Measurements from ENCODE around the gene LRMDA. TPM values are rescaled to one million over a fixed set of nuclear protein-coding genes. Genes with fewer than 3 reads are reported as not detected.

Gene LRMDA
- total and polyA plus RNA-seq, 7 donors, result 1.0 to 5.7 (median 2.5) TPM

DNA sequence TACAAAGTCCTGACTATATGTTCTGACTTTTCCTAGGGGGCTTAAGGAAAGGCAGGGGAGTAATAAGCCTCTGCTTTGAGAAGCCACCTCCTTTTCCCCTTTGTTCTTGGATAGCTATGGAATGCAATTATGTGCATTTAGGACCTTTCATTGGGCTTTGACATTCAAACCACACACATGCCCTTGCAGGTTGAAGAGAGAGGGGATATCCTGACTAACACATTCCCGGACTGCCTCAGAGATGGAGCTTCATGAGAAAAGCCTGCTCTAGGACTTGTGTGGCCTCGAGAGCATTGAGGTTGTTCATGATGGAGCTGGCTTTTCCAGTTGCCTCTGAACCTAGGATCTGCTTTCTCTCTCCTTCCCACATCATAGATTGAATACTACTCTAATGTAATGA is 694.5 kb downstream of the LRMDA start:
- intact Hi-C loops (cut with DNase I), result no loop called here
- WGBS, 3 donors, result 85 to 88% (median 86%) methylated on average over 2 of the region's 2 CpGs
- Histone ChIP-seq H3K36me3 (ENCODE audit: insufficient read depth in 1 of 2, low read depth in 1 of 2) (no peaks in the 10 kb centered on the region), H3K27ac (no peak overlapping the region), H3K4me3 (no peak overlapping the region), H3K27me3 (ENCODE audit: insufficient read depth in 3 of 3, low read length in 2 of 3) (peaks cover 0 to 16% (median 5%) of the 10 kb centered on the region in 3 donors), H3K4me1 (no peaks in the 10 kb centered on the region), H3K9me3 (no peaks in the 10 kb centered on the region)
- no peak for DNase-seq
- TF ChIP-seq, protein P1, sequence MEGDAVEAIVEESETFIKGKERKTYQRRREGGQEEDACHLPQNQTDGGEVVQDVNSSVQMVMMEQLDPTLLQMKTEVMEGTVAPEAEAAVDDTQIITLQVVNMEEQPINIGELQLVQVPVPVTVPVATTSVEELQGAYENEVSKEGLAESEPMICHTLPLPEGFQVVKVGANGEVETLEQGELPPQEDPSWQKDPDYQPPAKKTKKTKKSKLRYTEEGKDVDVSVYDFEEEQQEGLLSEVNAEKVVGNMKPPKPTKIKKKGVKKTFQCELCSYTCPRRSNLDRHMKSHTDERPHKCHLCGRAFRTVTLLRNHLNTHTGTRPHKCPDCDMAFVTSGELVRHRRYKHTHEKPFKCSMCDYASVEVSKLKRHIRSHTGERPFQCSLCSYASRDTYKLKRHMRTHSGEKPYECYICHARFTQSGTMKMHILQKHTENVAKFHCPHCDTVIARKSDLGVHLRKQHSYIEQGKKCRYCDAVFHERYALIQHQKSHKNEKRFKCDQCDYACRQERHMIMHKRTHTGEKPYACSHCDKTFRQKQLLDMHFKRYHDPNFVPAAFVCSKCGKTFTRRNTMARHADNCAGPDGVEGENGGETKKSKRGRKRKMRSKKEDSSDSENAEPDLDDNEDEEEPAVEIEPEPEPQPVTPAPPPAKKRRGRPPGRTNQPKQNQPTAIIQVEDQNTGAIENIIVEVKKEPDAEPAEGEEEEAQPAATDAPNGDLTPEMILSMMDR (IDR thresholded peaks at IDR 0.05), result no peak
- no peak for ATAC-seq

DNA sequence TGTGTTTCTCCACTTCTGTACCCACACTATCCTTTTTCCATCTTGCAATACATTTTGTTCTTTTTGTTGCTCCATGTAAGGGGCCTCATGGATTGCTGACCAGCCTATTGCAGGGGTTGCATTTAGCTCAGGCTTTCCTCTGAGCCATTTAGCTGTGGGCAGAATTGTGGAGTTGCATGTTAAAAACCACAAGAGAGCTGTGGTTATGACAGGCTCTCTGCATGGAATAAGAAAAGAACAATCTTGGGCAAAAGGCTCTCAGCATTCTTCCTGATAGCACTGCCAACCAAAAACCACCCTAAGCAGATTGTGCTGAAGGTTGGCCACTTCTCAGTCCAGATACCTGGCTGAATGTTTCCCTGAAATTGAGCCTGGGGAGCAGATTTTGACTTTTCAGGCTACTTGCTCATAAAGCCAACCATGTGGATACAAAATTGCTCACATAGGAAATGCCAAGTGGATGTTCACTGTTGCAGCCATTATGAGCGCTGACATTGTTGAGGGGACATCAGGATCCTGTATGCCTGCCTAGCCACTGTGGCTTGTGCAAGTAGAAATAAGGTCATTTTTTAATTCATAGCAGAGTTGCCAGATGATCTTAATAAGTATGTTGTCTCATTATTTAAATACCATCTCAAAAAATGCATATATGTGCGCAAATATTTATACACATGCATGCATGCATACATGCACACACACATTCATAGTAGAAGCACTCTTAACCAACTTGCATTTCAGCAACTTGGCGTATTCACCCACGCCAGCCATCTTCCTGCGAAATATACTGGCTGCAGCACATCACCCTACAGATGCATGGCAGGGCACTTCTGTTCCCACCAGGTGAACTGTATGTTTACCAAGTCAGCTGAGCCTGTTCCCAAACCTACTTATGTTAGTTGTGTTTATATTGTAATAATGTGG is 695.4 kb downstream of the LRMDA start:
- ATAC-seq (no peak), DNase-seq (no peak)
- TF ChIP-seq, protein P1 (IDR thresholded peaks at IDR 0.05), result no peak
- H3K27ac ChIP-seq, result no peak overlapping the region
- peaks cover 0 to 13% (median 3%) of the 10 kb centered on the region in 3 donors for H3K27me3 ChIP-seq (ENCODE audit: insufficient read depth in 3 of 3, low read length in 2 of 3)
- H3K36me3 ChIP-seq (ENCODE audit: insufficient read depth in 1 of 2, low read depth in 1 of 2), result no peaks in the 10 kb centered on the region
- intact Hi-C loops (cut with DNase I), result no loop called here
- H3K4me1 ChIP-seq, result no peaks in the 10 kb centered on the region
- 96 to 97% (median 96%) methylated on average over 5 of the region's 5 CpGs for WGBS, 3 donors
- no peaks in the 10 kb centered on the region for H3K9me3 ChIP-seq
- no peak overlapping the region for H3K4me3 ChIP-seq

DNA sequence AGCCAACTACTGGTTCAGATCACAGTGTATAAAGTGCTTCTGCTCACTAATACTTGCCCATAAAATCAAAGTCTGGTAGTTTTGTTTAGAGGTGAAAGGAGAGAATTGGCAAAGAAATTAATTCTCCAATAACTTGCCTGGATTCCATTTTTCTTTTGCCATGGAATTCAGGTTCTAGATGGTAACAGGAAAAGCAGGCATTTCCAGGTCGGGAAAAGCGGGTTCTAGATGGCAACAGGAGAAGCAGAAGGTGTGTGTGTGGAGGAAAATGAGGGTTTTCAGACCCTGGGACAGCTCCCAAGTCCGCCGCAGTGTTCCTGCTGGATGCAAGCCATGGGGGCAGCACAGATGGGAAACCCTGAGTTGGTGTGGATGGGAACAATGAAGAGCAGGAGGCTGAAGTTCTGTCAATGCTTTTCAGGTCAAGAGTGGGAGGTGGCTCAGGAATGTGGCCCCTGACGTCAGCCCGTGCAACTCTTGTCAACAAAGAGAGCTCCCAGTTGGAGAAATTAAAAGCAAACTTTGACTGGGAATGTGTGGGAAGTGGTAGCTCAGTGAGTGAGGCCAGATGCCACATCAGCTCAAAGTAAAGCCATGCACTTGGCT is 696.7 kb downstream of the LRMDA start:
- TF ChIP-seq, protein P1 (IDR thresholded peaks at IDR 0.05), result no peak
- H3K4me1 ChIP-seq, result no peaks in the 10 kb centered on the region
- no peak overlapping the region for H3K4me3 ChIP-seq
- intact Hi-C loops (cut with DNase I), result no loop called here
- DNase-seq (no peak), ATAC-seq (no peak)
- no peak overlapping the region for H3K27ac ChIP-seq
- 59 to 74% (median 69%) methylated on average over 6 of the region's 6 CpGs for WGBS, 3 donors
- H3K9me3 ChIP-seq, result no peaks in the 10 kb centered on the region
- peaks cover 0 to 13% (median 0%) of the 10 kb centered on the region in 3 donors for H3K27me3 ChIP-seq (ENCODE audit: insufficient read depth in 3 of 3, low read length in 2 of 3)
- H3K36me3 ChIP-seq (ENCODE audit: insufficient read depth in 1 of 2, low read depth in 1 of 2), result no peaks in the 10 kb centered on the region

DNA sequence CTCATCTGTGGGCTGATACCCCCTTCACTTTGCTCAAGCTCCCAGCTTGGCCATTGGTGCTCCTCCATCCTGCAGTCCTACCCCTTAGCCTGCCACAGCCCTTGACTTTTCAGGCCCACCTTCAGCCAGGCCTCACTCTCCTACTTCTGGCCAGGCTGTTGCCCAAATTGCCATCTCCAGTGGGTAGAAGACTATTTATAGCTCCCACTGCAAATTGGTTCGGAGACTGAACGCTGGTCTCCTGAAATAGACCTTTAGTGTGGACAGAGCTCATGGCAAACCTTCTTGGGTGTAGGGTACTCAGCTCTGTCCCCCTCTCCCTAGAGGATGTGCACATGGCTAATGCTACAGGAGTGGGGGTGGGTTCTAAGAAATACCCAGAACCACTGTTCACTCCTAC is 697.8 kb downstream of the LRMDA start:
- no peak overlapping the region for H3K27ac ChIP-seq
- 31 to 62% (median 42%) methylated on average over 2 of the region's 2 CpGs for WGBS, 3 donors
- intact Hi-C loops (cut with DNase I), result no loop called here
- H3K27me3 ChIP-seq (ENCODE audit: insufficient read depth in 3 of 3, low read length in 2 of 3), result peaks cover 0 to 13% (median 0%) of the 10 kb centered on the region in 3 donors
- no peak overlapping the region for H3K4me3 ChIP-seq
- ATAC-seq (no peak), DNase-seq (no peak)
- no peaks in the 10 kb centered on the region for H3K4me1 ChIP-seq
- H3K9me3 ChIP-seq, result no peaks in the 10 kb centered on the region
- no peaks in the 10 kb centered on the region for H3K36me3 ChIP-seq (ENCODE audit: insufficient read depth in 1 of 2, low read depth in 1 of 2)
- TF ChIP-seq, protein P1 (IDR thresholded peaks at IDR 0.05), result no peak
